Forelimb muscle (tissue), 1 donor: ENCODE data around the gene MYBPC2. TPM values are rescaled to one million over a fixed set of nuclear protein-coding genes. Genes with fewer than 3 reads are reported as not detected.

Experiments used
- DNase-seq: peaks from one replicate; pipeline ENCODE4 v3.0.0-alpha.2; 2013; ENCODE audit warnings: low read depth
- polyA plus RNA-seq: library from polyadenylated mRNA; unstranded; fragments of 120-200 nt; gene quantifications from one replicate; pipeline ENCODE4 v1.2.1, GENCODE V29; 2013; ENCODE audit not compliant: insufficient read length

Gene MYBPC2
- polyA plus RNA-seq, 1 donor = 67.9 TPM

DNA sequence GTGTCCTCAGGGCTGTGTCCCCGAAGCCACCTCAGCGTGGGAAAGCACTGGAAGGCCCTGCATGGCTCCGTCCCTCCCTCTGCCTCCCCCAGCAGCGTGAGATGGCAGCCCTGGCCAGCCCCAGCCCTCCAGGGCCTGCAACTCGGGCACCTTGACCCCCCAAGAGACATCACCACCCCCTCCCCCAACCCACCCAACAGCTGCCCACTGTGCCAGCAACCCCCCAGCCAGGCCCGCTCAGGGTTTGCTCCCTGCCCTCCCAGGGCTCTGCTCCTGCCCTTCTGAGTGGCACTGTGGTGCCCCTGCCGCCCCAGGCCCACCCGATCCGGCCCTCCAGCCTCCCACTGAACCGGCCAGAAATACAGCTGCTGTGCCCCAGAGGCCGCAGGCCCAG lies 82.5 kb downstream of the MYBPC2 start:
- no peak for DNase-seq

Other genes starting within 250 kb of the MYBPC2 start
- 53.2 TPM for gene MYH14, start 229.3 kb upstream of the MYBPC2 start, polyA plus RNA-seq
- 1.3 TPM for gene KCNC3, start 103.5 kb upstream of the MYBPC2 start, polyA plus RNA-seq
- 1.2 TPM for gene NAPSA, start 67.3 kb upstream of the MYBPC2 start, polyA plus RNA-seq
- gene NR1H2, start 56.4 kb upstream of the MYBPC2 start, polyA plus RNA-seq = 20.9 TPM
- 15.2 TPM for gene POLD1, start 48.5 kb upstream of the MYBPC2 start, polyA plus RNA-seq
- 0.71 TPM for gene SPIB, start 14.0 kb upstream of the MYBPC2 start, polyA plus RNA-seq
- gene EMC10, start 43.6 kb downstream of the MYBPC2 start, polyA plus RNA-seq = 117 TPM
- gene GARIN5A, start 44.0 kb downstream of the MYBPC2 start, polyA plus RNA-seq = 5.7 TPM
- 24.6 TPM for gene JOSD2, start 78.3 kb downstream of the MYBPC2 start, polyA plus RNA-seq
- gene ASPDH, start 81.0 kb downstream of the MYBPC2 start, polyA plus RNA-seq = 1.4 TPM
- gene LRRC4B, start 135.5 kb downstream of the MYBPC2 start, polyA plus RNA-seq = 8.5 TPM
- 0.42 TPM for gene SYT3, start 207.0 kb downstream of the MYBPC2 start, polyA plus RNA-seq
- gene C19orf81, start 216.6 kb downstream of the MYBPC2 start, polyA plus RNA-seq = 3.8 TPM